HT-29 (cell line): Measurements from ENCODE around the gene HS3ST6. TPM values are rescaled to one million over a fixed set of nuclear protein-coding genes. Genes with fewer than 3 reads are reported as not detected.
A peak's percentile ranks its signal among the peaks of the same experiment; 100 is the strongest.
"Not testable (repeated sequence)": the region's sequence is repeated elsewhere in the genome, so short reads cannot be mapped to it uniquely, and the experiment has no call there.

Experiments used
- DNase-seq: peaks from one replicate; pipeline ENCODE4 v3.0.0-alpha.2; 2015; ENCODE audit warnings: low spot score
- total RNA-seq: library from RNA; depleted of rRNA; stranded (reverse); fragments of >200 nt; shearing (Covaris generic); gene quantifications from 2 replicates; pipeline ENCODE4 v1.2.3, GENCODE V29; 2014

HS3ST6 gene
- total RNA-seq, 1 experiment from 2014 or later, result not detected

DNA sequence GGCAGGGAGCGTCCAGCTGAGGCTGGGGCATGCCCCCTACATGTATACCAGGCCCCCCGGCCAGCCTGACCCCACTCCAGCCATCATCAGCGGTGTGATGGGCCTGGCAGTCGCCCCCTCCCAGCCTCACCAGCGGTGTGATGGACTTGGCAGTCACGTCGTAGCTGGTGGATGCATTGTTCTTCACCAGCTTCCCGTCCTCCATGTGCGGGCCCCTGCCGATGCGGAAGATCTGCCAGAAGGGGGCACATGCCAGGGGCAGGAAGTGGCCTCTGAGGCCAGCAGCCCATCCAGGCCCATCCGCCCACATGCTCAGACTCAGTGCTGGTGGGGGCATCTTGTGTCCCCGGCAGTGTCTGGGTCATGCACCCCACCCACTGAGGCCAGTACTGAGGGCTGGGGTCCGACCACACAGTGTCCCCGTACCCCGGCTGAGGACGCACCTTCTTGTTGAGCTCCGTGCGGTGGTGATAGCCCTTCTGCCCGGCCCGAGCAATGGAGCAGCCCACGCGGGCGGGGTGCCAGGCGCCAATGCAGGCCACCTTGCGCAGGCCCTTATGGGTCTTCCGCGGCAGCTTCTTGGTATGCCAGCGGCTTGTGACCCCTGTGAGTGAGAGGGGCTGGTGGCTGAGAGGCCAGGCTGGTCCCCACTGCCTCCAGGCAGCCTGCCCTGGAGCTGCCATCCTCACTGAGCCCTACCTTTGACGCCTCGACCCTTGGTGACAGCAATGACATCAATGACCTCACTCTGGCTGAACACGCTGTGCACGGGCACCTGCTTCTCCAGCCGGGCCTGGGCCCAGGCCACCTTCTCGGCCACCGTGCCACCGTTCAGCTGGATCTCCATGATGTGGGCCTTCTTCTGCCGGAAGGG, 28.5 kb upstream of the HS3ST6 start:
- no peak for DNase-seq

DNA sequence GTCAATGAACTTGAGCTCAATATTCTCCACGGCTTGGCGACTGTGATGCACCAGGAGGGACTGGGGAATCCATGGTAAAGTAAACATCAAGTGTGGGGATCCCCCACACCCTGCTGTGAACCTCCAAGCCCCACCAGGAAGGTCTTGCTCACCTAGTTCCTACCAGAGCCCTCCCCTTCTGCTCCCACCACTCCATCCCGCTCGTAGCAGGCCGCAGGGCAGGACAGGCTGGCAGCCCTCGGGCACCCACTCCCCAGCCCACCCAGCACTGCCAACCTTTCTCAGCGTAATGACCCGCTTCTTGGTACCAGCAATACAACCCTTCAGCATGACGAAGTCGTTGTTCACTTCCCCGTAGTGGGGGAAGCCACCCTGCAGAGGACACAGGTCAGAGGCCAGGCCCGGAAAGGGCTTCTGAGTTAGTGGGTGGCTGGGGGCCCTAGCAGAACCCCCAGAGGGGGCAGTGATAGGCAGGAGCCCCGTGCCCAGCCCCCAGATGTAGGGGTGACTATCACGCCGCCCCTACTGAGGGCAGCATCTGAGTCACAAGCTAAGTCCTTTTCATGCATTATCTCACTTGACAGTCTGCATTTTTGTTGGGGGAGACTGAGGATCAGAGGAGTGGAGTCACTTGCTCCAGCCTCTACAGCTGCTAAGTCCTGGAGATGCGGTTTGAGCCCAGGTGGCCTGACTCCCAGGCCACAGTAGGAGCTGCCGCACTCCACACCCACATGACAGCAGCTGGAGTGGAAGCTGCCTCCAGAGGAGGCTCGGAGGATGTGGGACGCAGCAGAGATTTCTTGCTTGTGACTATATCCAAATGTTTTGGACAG, 27.6 kb upstream of the HS3ST6 start:
- DNase-seq, result no peak

DNA sequence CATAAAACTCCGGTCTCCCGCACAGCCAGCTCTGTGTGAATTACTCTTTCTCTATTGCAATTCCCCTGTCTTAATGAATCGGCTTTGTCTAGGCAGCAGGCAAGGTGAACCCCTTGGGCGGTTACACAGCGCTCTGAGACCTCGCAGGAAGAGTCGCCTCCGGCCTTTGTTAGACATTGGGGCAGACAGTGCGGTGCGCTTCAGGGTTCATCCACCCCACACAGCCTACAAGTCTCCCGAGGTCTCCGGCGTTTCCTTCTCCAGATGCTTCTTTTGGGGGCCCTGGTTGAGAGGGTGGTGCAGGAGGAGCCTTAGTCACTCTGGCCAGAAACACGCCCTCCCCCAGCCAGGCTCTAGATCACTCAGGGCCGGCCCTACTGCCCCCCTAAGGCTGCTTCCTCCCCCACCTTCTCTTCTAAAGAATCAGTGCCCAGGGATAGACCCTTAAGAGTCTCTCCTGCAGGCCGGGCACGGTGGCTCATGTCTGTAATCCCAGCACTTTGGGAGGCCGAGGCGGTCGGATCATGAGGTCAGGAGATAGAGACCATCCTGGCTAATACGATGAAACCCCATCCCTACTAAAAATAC, 26.5 kb upstream of the HS3ST6 start:
- no peak for DNase-seq

DNA sequence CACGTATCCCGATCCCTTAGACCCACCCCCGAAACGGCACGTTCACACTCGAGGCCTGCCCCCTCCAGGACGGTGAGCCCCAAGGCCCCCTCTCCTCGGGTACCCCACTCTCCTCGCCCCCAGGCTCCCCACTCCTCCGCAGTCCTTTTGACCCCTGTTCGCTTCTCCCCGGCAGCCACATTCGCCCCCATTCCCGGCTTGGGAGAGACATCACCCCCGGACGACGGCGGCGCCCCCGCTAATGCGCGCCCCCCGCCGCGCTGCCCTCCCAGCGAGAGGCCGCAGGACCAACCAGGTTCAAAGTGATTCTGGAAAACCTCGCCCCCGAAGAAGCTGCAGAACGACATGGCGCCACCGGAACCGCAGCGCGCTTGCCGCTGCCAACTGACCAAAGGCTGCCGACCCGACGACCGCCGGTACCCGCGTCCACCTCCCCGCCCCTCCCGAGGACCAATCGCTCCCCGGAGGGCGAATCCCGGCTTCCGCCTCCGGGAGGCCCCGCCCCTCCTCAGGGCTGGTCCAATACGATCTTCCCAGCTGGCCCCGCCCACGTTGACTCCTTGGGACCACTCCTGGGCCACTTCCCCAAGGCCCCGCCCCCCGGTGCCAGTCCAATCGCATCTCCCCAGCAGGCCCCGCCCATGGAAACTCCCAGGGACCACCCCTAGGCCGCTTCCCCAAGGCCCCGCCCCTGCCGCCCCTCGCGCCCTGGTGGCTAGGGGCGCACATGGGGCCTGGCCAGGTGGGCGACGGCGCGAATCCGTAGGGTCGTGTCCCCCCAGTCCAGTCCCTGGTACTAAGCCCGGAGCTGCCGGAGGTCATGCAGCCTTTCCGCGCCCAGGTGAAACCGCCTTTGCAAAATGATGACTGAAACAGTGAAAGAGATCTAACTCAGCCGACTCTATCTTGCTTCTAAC, 24.9 kb upstream of the HS3ST6 start, which contains the start of gene MSRB1:
TSS of gene MSRB1 (minus strand) at position 390 of the 917 bp plus-strand sequence. CDS start at position 347, 43 bp downstream.
- DNase-seq, result peak; percentile 99

DNA sequence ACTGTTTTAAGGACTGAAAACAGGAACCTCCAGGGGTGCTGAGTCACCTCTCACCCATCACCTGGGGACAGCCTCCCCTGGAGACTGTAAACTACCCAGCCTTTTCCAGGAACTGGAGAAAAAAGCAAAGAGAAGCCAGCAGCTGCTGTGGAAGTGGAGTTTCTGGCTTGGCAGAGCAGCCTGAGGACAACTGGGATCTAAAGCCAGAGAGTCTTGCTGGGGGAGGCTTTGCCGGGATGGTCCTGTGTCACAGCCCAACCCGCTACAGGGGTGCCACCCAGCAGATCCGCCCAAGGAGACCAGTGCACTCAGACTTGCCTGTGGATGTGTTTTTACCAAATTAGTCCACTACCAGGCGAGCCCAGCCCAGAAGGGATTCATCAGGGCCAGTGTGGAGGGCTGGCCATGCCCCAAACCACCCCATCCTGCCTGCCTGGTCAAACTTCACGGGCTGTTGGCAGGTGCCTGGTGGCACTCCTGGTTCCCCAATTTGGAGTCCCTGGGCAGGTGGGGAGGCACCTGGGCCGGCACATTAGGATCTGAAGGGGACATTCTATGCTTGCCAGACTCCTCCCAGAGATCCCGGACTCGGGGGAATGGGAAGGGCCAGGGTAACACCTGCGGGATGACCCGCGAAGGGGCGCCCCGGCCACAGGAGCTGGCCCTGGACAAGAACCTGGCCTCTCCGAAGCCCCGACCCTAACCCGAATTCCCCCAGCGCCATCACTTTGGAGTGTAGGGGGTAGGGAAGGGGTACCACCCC, 24.0 kb upstream of the HS3ST6 start:
- peak; percentile 23 for DNase-seq

GRCh38 chr16:1941162-1942046, 23.2 kb upstream of the HS3ST6 start:
- no peak for DNase-seq

- DNase-seq, result no peak
Measured at GRCh38 chr16:1940273-1941161, 22.3 kb upstream of the HS3ST6 start.

GRCh38 chr16:1939833-1940232, 21.6 kb upstream of the HS3ST6 start:
- not testable (repeated sequence) for DNase-seq

- no peak for DNase-seq
Measured at GRCh38 chr16:1938910-1939309, 20.7 kb upstream of the HS3ST6 start.

GRCh38 chr16:1938316-1938715, 20.1 kb upstream of the HS3ST6 start:
- DNase-seq, result no peak

DNA sequence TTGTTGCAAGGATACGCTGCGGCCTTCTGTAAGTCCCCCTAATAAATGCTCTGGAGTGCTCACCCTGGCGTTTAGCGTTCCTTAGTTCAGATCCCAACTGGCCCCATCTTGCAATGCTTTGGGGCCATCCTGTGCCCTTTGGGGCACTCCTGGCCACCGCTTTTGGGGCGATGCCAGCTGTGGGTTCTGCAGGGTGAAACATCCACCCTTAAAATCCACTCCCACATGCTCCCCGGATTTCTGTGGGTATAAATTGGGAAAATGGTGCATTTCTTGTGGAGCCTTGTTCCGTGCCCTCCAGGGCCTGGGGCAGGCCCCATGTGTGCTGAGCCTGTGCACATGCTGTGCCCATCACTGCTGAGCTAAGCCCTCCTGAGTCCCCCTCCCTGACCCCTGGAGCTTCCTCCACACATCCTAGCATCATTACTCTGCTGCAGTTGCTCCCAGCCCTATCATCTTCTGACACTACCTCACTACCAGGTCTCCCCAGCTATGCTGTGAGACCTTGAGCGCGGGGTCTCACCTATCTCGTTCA, 18.8 kb upstream of the HS3ST6 start:
- DNase-seq, result no peak

GRCh38 chr16:1933097-1933661, 15.0 kb upstream of the HS3ST6 start:
- DNase-seq, result no peak

- peak; percentile 52 for DNase-seq
Measured at GRCh38 chr16:1932050-1933028, 14.1 kb upstream of the HS3ST6 start.

- DNase-seq, result no peak
Measured at GRCh38 chr16:1930338-1930720, 12.1 kb upstream of the HS3ST6 start.

- peak; percentile 75 for DNase-seq
Measured at GRCh38 chr16:1929578-1930337, 11.5 kb upstream of the HS3ST6 start.

DNA sequence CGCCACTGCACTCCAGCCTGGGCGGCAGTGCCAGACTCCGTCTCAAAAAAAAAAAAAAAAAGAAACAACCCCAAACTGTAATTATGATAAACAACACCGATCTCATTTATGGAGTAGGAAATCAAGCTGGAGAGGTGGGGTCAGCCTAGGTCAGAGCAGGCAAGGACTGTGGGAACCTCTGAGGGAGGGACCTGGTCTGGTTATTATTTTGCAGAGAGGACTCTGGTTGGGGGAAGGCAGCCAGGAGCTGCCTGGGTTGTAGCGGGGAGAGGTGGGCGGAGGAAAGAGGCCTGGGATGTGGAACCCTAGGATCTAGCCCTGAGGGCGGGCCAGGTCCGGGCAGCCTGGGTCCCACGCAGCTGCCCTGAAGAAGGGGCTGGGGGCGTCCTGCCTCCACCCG, 10.9 kb upstream of the HS3ST6 start:
- peak; percentile 15 for DNase-seq
